Measurements from ENCODE around the gene FBLN1.

Gene FBLN1

DNA sequence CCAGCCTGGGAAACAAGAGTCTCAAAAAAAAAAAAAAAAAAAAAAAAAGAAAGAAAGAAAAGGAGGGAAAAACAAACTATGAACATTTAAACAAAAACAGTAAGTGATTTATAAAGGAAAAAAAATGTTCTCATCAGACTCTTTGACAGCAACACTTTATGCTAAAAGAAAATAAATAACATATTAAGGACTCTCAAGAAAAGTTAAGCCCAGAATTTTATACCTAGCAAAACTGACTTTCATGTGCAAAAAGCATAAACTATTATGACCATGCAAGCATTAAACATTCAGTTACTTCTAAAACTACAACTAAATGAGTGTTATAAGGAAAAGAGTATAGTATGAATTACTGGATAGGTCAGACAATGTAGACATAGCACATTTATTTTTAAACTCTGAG lies 68.4 kb downstream of the FBLN1 start:
- no peak for DNase-seq (ENCODE audit: low read depth)

DNA sequence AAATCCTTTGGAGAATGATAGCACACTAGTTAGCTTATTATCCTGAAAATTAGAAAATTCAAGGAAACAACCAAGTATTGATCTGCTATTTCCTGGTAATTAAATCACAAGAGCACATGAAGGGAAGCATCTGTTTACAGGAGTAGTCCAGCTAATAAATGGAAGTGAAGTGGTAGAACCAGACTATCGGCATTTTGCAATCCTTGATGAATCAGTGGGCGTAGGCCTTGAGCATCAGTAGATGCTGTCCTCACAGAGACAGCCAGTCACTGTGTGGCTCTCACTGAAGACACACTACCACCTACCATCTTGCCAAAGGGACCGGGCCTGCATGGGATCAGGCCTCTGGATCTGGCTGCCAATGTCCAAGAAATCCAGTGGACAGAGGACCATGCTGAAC lies 69.8 kb downstream of the FBLN1 start:
- no peak for DNase-seq (ENCODE audit: low read depth)

DNA sequence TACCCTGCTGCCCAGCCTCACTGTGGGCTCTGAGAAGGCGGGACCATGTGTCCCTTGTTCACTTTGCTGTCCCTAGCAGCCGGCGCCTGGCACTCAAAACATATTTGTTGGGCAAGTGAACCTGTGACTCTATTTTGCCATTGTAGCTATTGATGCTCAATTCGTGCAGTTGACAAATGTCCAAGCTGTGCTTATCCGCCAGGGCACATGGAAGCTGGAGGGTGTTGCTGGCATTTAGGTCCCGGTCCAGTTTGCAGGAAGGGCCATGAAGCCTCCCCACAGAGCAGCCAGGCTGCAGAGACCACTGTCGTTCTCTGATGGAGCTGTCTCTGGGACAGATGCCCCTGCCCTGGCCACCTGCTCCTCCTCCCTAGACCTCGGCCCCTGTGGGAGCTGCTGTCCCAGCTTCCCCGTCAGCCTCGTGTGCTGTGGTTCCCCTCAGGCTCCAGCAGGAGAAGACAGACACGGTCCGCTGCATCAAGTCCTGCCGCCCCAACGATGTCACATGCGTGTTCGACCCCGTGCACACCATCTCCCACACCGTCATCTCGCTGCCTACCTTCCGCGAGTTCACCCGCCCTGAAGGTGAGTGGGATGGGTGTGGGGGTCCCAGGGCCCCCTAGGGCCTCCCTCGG lies 71.5 kb downstream of the FBLN1 start:
- DNase-seq (ENCODE audit: low read depth): no peak

GRCh38 chr22:45575173-45575572 lies 72.5 kb downstream of the FBLN1 start:
- DNase-seq (ENCODE audit: low read depth): no peak

- no peak for DNase-seq (ENCODE audit: low read depth)
These were observed 73.1 kb downstream of the FBLN1 start for GRCh38 chr22:45575607-45576272.

- DNase-seq (ENCODE audit: low read depth): no peak
These were observed 73.6 kb downstream of the FBLN1 start for GRCh38 chr22:45576273-45576625.

DNA sequence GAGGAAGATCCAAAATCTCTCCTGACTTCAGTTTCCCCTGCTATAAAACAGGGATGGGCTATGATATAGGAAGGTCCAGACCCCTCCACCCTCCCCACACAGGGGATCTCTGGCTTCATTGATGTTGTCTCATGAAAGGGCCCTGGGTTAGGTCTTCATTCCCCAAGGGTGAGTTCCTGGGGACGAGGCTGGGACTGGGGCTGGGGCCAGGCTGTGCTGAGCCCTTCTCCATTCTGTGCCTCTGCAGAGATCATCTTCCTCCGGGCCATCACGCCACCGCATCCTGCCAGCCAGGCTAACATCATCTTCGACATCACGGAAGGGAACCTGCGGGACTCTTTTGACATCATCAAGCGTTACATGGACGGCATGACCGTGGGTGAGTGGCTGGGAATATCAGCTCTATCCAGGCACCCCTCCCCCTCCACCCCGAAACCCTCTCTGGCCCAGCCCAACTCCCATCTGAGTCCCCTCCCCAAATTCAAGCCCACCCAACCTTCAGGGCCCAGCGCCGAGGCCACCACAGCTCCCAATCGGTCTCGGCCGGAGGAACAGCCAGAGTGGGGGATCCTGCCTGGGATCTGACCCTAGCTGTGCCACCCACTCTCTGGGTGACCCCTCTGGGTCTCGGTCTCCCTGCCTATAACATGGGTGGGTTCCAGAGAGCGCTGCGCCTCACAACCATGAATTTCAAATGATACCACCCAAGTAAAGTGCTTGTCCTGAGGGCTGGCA lies 74.2 kb downstream of the FBLN1 start:
- DNase-seq (ENCODE audit: low read depth): no peak

GRCh38 chr22:45577746-45578523 lies 75.3 kb downstream of the FBLN1 start:
- DNase-seq (ENCODE audit: low read depth): peak; percentile 71

GRCh38 chr22:45578524-45579147 lies 76.0 kb downstream of the FBLN1 start:
- DNase-seq (ENCODE audit: low read depth): no peak

DNA sequence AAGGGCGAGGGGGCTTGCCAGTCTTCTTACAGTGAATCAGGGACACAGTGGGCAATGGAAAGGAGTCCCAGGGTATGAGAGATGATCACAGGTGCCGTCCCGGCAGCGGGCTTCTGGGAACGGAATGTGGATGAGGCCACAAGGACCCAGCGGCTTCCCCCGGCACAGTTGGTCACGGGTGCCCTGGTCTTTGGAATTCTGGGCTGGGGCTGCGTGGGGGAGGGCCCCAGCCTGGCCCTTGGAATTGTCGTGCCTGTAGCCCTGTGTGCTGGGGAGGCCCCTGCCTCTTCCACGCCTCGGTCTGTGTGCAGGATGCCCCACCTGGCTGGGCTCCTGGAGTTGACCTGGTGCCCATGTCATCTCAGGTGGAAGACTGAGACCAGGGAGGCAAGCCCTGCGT lies 76.6 kb downstream of the FBLN1 start:
- no peak for DNase-seq (ENCODE audit: low read depth)

- no peak for DNase-seq (ENCODE audit: low read depth)
These were observed 77.4 kb downstream of the FBLN1 start for GRCh38 chr22:45579806-45580725.

DNA sequence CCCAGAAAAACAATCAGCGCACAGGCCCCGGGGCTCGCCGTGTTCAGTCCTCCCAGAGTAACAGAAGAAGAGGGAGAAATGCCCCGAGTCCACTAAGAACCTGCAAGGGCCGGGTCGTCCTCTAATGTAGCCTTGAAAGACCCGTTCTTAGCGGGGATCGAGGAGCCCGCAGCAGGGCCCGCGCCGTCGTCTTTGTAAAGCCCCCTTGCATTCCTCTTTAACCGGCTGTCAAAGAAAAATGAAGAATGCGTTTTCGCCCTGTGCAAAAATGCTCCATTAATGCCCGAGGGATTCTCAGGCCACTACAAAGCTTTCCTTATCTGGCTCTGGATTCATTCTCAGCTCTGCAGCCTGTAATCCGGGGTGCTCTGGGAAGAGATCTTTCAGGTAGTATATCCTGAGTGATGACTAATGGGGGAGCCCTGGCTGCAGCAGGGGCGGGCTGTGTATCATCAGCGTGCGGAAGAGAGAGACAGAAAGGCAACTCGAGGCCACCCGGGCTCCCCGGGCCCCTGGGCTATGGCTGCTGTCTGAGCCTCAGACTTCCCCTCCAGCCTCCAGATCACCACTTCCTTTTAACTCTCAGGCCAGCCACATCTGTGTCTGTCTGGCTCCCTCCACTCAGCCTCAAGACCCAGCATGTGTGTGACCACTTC lies 78.2 kb downstream of the FBLN1 start:
- peak; percentile 51 for DNase-seq (ENCODE audit: low read depth)

DNA sequence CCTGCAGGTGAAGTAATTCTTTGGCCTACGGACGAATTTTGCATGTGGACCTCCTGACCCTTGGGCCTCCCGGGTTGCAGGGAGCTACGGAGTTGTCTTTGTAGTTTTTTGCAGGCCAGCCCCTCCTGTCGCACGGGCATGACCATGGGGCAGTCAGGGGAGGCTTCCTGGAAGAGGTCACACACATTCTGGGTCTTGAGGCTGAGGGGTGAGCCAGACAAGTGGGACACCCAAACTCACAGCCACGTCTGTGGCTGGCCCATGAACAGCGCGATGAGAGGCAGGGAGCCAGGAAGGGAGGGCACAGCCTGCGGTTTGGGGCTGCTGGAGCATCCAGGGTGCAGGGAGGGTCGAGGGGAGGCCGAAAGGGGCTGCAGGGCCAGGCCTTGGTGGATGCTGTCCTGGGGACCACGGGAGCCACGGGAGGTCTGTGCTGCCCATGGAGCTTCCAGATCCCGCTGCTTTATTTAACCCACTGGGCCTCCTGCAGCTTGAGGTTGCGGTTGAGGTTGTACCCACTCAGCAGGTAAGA lies 78.9 kb downstream of the FBLN1 start:
- no peak for DNase-seq (ENCODE audit: low read depth)

- no peak for DNase-seq (ENCODE audit: low read depth)
These were observed 79.7 kb downstream of the FBLN1 start for GRCh38 chr22:45582236-45582954.

DNA sequence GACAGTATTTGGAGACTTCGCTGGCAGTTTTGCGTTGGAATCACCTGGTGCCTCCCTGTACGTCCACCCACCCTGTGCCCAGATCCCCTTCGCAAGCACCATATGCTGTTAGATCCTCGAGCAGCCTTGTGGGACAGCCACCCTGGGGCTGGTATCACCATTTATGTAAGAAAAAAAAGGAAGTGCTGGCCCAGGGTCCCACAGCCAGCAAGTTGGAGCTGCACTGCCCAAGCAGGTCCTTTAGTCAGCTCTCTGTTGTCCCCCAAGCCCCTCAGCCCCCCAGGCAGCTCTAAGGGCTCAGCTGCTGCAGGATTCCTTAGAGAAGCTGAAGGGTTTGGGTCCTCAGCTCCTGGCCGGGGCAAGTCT lies 80.3 kb downstream of the FBLN1 start:
- DNase-seq (ENCODE audit: low read depth): no peak

DNA sequence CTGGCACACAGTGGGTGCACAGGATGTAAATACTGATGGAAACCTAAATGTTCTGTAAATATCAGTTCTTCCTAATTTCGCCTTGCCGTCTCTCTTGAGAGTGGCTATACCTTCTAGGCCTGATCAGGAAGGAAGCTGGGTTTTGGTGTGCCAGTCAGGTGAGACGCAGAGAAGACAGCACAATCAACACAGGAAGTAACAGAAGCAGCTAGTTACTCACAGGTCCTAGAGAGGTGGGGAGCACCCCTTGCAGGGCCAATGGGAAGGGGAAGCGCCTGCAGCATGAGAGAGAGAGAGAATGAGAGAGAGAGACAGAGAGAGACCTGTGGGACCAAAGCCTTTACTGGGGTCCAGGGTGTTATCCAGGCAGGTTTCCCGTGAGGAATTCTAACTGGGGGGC lies 80.8 kb downstream of the FBLN1 start:
- no peak for DNase-seq (ENCODE audit: low read depth)

GRCh38 chr22:45584121-45584570 lies 81.5 kb downstream of the FBLN1 start:
- peak; percentile 72 for DNase-seq (ENCODE audit: low read depth)

DNA sequence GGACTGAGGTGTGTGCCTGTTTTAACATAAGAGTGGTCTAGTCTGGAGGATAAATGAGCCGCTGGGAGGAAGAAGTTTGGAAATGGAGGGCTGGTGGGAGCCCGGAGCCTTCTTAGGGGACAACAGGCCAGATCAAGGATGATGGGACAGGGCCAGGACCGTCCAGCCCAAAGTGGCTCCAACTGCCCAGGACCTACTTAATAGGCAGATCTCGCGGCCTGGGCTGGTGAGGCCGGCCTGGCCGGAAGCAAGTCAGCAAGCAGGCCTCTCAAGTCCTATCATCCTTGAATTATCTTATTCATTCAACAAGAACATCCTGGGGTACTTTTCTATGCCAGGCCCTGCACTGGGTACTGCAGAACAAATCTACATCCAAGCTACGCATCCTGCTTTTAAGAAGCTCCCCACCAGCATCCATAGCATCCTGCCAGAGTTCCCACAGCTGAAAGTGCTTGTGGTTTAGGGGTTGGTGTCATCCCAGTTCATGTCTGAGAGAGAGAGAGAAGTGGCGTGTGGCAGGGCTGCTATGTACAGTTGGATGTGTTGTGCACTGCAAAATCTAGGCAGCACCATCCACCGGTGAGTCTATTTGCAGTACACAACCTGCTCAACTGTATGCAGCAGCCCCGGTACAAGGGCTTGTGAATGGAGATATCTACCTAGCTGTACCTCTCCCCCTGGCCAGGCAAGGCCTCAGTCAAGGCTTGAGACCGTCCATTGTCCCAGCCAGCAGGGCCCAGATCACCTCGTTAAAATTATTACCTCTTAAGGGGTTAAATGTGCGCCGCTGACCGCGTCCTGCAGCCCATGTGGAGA lies 82.1 kb downstream of the FBLN1 start:
- no peak for DNase-seq (ENCODE audit: low read depth)

DNA sequence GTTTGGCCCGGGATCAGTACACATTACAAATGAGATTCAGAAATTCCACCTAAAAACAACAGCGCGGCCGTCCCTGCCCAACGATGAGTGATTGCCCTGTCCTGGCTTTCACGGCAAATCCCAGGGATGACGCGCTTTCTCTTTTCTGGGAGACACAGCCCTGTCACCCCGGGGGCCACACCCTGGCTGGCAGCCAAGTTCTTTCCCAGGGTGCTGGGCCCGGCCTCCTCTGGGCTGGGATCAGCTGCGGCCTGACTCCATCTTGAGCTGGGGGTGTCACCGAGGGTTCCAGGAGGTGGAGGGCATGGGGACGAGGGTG lies 82.7 kb downstream of the FBLN1 start:
- no peak for DNase-seq (ENCODE audit: low read depth)

Data from amniotic epithelial cell (primary cell).